ENCODE measurements around the gene LCMT2.

DNA sequence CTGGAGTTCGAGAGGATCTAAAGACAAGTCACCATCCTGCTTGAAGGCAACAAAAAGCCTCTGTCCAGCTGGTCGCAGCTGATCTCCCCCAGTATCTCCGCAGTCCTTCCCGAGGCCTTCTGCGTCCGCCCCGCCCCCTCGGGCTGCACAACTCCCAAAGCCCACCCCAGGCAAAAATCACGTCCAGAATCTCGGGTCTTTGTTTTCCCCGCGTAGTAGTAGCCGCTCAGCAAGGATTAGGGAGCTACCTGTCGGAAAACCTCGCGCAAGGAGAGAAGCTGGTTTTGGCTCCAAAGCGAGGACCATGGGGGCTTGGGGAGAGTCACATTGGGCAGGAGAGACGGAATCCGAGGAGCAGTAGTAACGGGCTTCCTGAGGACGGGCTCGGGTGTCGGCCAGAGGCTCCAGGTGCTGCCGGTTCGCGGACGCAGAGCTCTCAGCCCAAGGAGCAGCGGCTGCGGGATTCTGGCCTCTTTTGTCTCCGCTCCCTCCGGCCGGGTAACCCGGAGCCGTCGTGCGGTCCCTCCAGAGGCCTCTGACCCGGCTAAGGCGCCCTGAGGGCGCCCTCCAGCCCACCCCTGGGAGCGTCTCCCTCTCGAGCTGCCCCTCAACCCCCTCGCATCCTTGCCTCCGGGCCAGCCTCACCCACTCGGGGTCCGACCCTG is 40.1 kb upstream of the LCMT2 start:
- no peak for TF ChIP-seq POLR2A (IDR thresholded peaks at IDR 0.05)
- TF ChIP-seq, protein P1, sequence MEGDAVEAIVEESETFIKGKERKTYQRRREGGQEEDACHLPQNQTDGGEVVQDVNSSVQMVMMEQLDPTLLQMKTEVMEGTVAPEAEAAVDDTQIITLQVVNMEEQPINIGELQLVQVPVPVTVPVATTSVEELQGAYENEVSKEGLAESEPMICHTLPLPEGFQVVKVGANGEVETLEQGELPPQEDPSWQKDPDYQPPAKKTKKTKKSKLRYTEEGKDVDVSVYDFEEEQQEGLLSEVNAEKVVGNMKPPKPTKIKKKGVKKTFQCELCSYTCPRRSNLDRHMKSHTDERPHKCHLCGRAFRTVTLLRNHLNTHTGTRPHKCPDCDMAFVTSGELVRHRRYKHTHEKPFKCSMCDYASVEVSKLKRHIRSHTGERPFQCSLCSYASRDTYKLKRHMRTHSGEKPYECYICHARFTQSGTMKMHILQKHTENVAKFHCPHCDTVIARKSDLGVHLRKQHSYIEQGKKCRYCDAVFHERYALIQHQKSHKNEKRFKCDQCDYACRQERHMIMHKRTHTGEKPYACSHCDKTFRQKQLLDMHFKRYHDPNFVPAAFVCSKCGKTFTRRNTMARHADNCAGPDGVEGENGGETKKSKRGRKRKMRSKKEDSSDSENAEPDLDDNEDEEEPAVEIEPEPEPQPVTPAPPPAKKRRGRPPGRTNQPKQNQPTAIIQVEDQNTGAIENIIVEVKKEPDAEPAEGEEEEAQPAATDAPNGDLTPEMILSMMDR (IDR thresholded peaks at IDR 0.05) = no peak
